Ishikawa (cell line): ENCODE data around the gene APBB2.

Experiments used
- FOXM1 ChIP-seq: IDR thresholded peaks from 2 replicates; pipeline ENCODE4 v1.6.1; 2012; ENCODE audit warnings: low read depth, borderline replicate concordance
- RAD21 ChIP-seq: IDR thresholded peaks from 2 replicates; pipeline ENCODE4 v1.6.1; 2012; ENCODE audit warnings: low read depth
- TAF1 ChIP-seq: IDR thresholded peaks from 2 replicates; pipeline ENCODE4 v1.6.1; 2012; ENCODE audit warnings: low read depth, mild to moderate bottlenecking
- TEAD4 ChIP-seq: IDR thresholded peaks from 2 replicates; pipeline ENCODE4 v1.6.1; 2012
- YY1 ChIP-seq: IDR thresholded peaks from 2 replicates; pipeline ENCODE4 v1.6.1; 2012; ENCODE audit warnings: low read depth
- TF ChIP-seq, protein P1 (sequence below): IDR thresholded peaks from 2 replicates; pipeline ENCODE4 v1.6.1; 2012
- TF ChIP-seq, protein P2 (sequence below): IDR thresholded peaks from 2 replicates; pipeline ENCODE4 v1.6.1; 2012; ENCODE audit warnings: low read depth, mild to moderate bottlenecking

DNA sequence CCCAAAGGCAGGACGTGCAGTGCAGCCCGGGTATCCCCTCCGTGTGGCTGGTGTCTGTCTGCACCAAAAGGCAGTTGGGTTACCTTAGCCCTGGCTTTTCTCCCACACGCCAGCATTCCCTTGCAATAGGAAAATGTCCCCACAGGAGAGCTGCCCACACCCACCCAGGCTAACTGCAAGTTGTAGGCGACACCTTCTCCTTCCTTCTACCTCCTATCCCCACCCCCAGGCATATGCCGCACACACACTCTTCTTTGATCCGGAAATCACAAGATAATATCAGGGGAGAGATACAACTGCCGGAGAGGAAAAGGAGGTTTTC lies 444 bp upstream of the APBB2 start:
- no peak for TF ChIP-seq FOXM1
- TF ChIP-seq, protein P1, sequence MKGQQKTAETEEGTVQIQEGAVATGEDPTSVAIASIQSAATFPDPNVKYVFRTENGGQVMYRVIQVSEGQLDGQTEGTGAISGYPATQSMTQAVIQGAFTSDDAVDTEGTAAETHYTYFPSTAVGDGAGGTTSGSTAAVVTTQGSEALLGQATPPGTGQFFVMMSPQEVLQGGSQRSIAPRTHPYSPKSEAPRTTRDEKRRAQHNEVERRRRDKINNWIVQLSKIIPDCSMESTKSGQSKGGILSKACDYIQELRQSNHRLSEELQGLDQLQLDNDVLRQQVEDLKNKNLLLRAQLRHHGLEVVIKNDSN, result no peak
- TF ChIP-seq, protein P2, sequence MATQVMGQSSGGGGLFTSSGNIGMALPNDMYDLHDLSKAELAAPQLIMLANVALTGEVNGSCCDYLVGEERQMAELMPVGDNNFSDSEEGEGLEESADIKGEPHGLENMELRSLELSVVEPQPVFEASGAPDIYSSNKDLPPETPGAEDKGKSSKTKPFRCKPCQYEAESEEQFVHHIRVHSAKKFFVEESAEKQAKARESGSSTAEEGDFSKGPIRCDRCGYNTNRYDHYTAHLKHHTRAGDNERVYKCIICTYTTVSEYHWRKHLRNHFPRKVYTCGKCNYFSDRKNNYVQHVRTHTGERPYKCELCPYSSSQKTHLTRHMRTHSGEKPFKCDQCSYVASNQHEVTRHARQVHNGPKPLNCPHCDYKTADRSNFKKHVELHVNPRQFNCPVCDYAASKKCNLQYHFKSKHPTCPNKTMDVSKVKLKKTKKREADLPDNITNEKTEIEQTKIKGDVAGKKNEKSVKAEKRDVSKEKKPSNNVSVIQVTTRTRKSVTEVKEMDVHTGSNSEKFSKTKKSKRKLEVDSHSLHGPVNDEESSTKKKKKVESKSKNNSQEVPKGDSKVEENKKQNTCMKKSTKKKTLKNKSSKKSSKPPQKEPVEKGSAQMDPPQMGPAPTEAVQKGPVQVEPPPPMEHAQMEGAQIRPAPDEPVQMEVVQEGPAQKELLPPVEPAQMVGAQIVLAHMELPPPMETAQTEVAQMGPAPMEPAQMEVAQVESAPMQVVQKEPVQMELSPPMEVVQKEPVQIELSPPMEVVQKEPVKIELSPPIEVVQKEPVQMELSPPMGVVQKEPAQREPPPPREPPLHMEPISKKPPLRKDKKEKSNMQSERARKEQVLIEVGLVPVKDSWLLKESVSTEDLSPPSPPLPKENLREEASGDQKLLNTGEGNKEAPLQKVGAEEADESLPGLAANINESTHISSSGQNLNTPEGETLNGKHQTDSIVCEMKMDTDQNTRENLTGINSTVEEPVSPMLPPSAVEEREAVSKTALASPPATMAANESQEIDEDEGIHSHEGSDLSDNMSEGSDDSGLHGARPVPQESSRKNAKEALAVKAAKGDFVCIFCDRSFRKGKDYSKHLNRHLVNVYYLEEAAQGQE, result no peak
- no peak for TF ChIP-seq RAD21
- no peak for TF ChIP-seq TAF1
- no peak for TF ChIP-seq TEAD4
- no peak for TF ChIP-seq YY1
